ENCODE results near the gene PIK3R6.

Gene PIK3R6

GRCh38 chr17:8792646-8793045, 74.8 kb downstream of the PIK3R6 start:
- DNase-seq: no peak

DNA sequence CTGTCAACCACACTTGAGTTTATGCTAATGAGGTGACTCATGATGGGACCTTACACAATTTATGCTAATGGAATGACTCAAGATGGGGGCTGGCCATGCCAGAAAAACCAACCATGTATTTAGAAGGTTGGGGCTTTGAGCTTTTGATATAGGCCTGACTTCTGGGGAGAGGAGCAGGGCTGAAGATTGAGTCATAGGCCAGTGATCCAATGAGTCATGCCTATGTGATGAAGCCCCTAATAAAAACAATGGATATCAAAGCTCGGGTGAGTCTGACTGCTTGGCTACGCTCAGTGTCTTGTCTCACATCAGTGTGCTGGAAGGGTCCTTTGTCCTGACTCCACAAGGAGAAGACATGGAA, 75.6 kb downstream of the PIK3R6 start:
- no peak for DNase-seq

DNA sequence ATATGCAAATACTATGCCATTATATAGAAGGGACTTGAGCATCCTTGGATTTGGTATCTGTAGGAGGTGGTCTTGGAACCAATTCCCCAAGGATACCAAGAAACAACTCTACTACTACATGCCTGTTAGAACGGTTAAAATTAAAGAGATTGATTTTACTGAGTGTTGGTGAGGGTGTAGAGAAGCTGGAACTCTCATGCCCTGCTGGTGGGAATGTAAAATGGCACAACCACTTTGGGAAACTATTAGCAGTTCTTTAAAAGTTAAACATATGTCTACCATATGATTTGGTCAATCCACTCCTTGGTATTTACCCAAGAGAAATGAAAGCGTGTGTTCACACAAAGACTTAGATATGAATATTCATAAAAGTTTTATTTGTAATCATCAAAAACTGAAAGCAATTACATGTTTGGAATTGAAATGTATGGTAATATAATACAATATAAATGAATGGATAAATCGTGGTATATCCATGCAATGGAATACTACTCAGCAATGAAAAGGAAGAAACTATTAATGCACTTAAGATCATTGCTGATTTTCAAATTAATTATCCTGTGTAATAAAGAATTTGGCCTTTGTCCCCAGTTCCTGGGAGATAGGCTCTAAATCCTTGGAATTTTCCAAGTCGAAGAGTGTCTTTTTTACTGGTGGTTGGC, 76.1 kb downstream of the PIK3R6 start:
- no peak for DNase-seq

- DNase-seq: no peak
Measured at GRCh38 chr17:8789743-8790142, 77.7 kb downstream of the PIK3R6 start.

DNA sequence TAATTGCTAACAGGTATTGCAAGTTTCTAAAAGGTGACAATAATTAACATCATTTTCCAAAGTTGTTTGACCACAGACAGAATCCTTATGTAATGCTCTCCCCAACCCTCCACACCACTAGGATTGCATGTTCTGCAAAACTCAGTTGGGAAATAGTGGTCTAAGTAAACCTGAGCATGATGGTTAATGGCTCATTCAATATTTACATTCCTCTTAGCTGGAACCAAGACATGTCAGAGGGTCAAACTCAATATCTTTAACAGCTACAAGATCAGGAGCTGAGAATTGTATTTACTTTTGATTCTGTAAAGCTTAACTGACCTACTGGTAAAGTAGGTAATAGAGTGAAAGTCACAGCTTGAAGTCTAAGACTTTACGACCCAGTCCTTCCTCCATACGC, 78.5 kb downstream of the PIK3R6 start:
- no peak for DNase-seq

- DNase-seq: peak; percentile 37
Measured at GRCh38 chr17:8785547-8786413, 81.7 kb downstream of the PIK3R6 start.

GRCh38 chr17:8782176-8782575, 85.3 kb downstream of the PIK3R6 start:
- no peak for DNase-seq

DNA sequence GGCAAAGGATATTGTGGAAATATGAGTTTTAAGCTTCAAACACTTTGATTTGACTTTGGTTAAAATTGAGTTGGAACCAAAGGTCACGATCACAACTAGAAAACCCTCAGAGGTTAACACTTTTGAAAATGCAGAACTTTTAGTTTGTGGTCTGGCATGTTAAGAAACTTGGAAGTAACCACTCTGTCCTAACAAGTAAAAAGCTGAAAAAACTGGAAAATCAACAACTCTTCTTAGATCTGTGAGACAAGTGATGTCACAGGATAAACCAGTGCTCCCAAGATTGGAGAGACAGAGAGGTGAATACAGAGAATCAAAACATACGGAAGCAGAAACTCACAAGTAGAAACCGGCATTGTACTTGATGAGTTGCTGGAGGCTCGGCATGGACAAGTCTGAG, 85.7 kb downstream of the PIK3R6 start:
- DNase-seq: no peak

DNA sequence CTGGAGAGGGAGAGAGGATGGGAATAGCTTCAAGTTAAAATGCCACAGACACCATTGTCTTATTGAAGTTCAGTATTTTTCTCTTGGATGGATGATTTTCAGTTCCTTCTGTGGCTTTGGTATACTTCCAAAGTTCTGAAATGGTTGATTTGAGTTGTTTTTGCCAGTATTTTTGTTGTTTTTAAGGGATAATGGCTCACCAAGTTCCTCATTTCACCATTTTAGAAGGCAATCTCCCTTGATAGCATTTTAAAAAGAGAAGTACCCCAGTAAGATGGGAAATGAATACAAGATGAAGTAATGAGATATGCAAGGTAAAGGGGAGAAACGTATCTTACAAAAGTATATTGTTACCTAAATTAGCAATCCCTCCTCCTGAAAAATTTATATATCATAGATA, 90.6 kb downstream of the PIK3R6 start:
- no peak for DNase-seq

DNA sequence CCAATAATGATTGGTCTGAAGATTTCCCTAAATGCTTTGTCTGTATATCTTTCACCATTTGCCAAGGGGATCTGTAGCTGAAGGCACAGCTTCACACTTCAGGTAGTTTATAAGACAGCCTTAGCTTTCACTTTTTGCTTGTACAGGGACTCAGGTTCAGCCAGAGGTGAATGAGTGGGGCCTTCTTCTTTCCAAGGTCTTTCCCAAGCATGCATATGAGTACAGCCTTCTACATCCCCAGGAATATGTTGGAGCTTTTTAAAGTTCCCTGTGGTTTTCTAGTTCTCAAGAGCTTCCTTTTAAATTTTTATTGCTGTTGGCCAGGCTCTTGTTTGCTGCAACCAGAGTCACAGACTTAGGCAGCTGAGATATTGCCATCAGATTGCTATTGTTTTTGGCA, 91.2 kb downstream of the PIK3R6 start:
- no peak for DNase-seq

DNA sequence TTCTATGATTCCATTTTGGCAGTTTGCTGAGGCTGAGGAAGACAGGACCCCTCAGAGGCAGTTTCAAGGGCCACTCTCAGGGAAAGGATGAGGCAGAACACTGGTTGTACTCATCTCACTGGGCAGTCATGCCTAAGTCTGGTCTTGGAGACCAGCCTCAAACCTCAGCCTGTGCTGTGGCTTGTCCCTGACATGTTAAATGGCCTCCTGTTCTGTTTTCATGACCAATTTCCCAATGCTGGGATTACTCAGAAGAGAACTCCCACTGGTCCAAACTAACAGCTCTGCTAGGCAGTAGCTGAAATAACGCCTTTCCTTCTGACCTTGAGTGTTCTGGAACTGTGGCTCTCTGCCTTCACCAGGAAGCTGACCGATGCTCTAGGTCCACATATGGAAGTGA, 100.7 kb downstream of the PIK3R6 start:
- no peak for DNase-seq

- DNase-seq: no peak
Measured at GRCh38 chr17:8762012-8762411, 105.5 kb downstream of the PIK3R6 start.

DNA sequence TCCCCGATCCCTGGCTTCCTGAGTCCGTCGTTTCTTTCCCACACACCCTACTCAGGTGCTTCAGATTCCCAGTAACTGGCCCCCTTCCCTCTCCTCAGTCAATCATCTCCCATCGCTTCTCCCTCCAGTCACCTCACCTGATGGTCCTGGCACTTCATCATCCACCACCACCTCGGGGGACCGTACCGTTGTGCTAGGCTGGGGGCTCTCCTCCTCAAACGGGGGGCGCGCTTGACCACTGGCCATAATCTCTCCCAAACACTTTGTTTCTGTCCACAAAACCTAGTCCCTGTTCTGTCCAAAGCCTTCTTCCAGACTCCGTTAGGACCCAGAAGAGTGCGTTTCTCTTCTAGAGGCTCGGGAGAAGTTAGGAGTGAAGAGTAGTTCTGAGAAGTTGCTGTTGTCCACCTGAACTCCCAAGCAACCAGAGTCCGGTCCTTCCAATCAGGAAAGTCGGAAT, 109.3 kb downstream of the PIK3R6 start, which contains the start of gene SPDYE4:
SPDYE4 (minus strand) TSS at position 410 of the 460 bp plus-strand sequence; CDS start at position 246, 164 bp downstream.
- DNase-seq: no peak

GRCh38 chr17:8757189-8757588, 110.3 kb downstream of the PIK3R6 start:
- DNase-seq: no peak

- no peak for DNase-seq
Measured at GRCh38 chr17:8755590-8756255, 111.8 kb downstream of the PIK3R6 start.

DNA sequence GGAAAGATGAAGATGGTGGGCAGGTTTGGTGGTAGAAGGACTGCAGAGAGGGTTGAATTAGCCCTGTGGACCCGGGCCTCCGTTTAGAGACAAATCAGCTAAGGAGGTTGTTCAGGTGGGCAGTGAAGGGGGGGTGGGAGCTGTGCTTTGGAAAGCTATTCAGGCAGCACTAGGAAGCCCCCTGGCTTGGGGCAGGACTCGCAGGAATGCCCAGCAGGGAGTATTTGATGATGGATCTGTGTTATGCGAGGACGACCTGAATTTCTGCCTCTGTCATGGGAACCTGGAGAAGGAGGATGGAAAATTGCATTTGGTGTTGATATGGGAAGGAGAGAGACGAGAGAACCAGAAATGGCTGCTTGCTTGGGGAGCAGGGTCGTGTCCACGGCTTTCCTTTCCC, 112.6 kb downstream of the PIK3R6 start:
- DNase-seq: no peak

DNA sequence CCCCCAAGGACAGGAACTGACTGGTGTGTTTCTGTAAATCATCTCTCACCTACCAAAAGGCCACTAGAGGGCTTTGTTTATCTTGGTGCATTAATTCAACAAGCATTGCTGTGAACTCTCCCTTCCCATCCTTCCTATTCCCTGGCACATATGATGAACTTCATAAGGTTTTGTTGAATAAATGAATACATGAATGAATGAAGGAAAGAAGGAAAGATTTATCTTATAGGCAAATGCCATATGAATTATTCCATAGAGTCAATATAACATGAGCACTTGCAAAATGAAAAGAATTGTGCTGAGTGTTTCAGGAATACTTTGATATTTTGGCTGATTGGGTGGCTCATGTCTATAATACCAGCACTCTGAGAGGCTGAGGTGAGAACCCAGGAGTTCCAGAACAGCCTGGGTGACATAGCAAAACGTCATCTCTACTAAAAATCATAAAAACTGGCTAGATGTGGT, 113.5 kb downstream of the PIK3R6 start:
- DNase-seq: no peak

- DNase-seq: no peak
Measured at GRCh38 chr17:8753136-8753975, 114.1 kb downstream of the PIK3R6 start.

Data from RPMI8226 (cell line).